Breast epithelium (tissue), 3 donors: ENCODE data around the gene GPR137C.

Source experiments
- CTCF ChIP-seq, 3 donors: fragments of 450-650 bp; IDR thresholded peaks; one replicate each; pipeline ENCODE4 v1.5.1; 2016 to 2017; ENCODE audit warnings: antibody characterized with exemption in 3 of 3, mild to moderate bottlenecking in 3 of 3, moderate library complexity in 3 of 3
- POLR2A ChIP-seq: fragments of 450-650 bp; IDR thresholded peaks from one replicate; pipeline ENCODE4 v1.6.1; 2016; ENCODE audit warnings: antibody characterized with exemption, mild to moderate bottlenecking, moderate library complexity

GRCh38 chr14:52553002-52553670 is 500 bp downstream of the GPR137C start:
- TF ChIP-seq CTCF (IDR thresholded peaks at IDR 0.05) (no peak), POLR2A (no peak)
